Activated naive CD8-positive, alpha-beta T cell treated with anti-CD3 and anti-CD28 coated beads, Interleukin-2, amount 50 U/mL, for 16 hours (primary cell): ENCODE measurements around the gene KRTAP10-2.
"Not testable (repeated sequence)": the region's sequence is repeated elsewhere in the genome, so short reads cannot be mapped to it uniquely, and the experiment has no call there.

Experiments used
- DNase-seq: peaks from one replicate; pipeline ENCODE4 v3.0.0-alpha.2; 2020; ENCODE audit warnings: low read depth, low spot score

KRTAP10-2 gene, protein sequence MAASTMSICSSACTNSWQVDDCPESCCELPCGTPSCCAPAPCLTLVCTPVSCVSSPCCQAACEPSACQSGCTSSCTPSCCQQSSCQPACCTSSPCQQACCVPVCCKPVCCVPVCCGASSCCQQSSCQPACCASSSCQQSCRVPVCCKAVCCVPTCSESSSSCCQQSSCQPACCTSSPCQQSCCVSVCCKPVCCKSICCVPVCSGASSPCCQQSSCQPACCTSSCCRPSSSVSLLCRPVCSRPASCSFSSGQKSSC

GRCh38 chr21:44551340-44551961 is at the start of gene KRTAP10-2:
Gene KRTAP10-2 (minus strand): TSS chr21:44551505. CDS start chr21:44551458, 47 bp downstream.
- DNase-seq: no peak

DNA sequence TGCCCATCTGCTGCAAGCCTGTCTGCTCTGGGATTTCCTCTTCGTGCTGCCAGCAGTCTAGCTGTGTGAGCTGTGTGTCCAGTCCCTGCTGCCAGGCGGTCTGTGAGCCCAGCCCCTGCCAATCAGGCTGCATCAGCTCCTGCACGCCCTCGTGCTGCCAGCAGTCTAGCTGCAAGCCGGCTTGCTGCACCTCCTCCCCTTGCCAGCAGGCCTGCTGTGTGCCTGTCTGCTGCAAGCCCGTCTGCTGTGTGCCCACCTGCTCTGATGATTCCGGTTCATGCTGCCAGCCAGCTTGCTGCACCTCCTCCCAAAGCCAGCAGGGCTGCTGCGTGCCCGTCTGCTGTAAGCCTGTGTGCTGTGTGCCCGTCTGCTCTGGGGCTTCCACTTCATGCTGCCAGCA is 49.8 kb upstream of the KRTAP10-2 start:
- not testable (repeated sequence) for DNase-seq

DNA sequence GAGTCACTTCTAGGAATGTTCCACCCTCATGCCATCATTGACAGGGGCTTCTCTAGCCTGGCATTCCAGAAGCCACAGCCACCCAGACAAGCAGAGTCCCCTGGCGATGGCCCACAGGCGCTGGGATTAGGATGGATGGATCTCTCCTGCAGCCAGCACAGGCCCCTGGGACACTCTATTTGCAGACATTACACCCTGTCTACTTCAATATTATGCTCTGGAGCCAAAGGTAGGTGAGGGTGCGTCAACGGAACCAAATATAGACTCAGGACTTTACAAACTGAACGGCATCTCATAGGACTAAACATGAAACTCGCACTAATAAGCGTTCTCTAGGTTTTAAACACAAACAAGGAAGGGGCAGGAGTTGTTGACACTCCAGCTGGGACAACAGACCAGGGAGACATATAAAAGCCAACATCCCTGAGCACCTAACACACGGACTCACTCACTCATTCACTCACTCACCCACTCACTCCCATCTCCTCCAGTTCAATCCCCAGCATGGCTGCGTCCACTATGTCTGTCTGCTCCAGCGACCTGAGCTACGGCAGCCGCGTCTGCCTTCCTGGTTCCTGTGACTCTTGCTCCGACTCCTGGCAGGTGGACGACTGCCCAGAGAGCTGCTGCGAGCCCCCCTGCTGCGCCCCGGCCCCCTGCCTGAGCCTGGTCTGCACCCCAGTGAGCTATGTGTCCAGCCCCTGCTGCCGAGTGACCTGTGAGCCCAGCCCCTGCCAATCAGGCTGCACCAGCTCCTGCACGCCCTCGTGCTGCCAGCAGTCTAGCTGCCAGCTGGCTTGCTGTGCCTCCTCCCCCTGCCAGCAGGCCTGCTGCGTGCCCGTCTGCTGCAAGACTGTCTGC is 49.0 kb upstream of the KRTAP10-2 start, which contains the start of gene KRTAP10-7:
KRTAP10-7 (plus strand) TSS at position 480 of the 861 bp plus-strand sequence; CDS start at position 505, 25 bp downstream.
- DNase-seq: not testable (repeated sequence)

DNA sequence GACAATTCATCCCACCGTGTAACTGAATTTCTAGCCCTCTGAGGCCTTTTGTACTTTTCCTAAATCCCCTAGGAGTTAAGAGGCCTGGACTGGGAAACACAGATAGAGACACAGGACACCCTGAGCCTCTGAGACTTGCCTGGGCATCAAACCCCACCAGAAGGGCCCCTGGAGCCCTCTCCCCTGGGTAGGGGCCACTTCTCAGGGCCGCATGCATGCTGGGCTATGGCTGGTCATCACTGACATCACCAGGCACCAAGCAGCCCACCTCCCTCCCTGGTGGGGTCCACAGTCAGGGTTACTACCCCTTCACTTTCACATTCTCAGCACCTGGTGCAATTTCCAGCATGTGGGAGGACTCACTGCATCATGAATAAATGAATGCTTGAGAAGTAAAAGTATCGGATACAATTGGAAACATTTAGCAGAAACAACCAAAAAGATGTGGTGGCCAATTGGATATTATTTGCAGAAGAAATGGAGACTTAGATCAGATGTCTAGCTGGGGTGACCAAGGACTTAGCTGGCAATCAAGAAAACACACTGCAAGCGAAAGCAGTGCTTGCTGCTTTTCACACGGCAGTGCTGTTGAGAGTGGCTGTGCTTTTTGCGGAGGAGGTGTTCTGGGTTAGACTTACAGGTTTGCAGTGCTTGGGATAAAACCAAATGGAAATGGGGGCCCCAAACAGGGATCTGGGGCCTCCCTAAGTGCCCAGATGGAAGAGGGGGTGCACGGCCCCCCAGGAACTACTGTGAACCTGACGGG is 48.1 kb upstream of the KRTAP10-2 start:
- no peak for DNase-seq

- no peak for DNase-seq
Measured at GRCh38 chr21:44598061-44598460, 46.8 kb upstream of the KRTAP10-2 start.

GRCh38 chr21:44596068-44596725 is 44.9 kb upstream of the KRTAP10-2 start:
- no peak for DNase-seq

- DNase-seq: no peak
Measured at GRCh38 chr21:44595524-44595923, 44.2 kb upstream of the KRTAP10-2 start.

DNA sequence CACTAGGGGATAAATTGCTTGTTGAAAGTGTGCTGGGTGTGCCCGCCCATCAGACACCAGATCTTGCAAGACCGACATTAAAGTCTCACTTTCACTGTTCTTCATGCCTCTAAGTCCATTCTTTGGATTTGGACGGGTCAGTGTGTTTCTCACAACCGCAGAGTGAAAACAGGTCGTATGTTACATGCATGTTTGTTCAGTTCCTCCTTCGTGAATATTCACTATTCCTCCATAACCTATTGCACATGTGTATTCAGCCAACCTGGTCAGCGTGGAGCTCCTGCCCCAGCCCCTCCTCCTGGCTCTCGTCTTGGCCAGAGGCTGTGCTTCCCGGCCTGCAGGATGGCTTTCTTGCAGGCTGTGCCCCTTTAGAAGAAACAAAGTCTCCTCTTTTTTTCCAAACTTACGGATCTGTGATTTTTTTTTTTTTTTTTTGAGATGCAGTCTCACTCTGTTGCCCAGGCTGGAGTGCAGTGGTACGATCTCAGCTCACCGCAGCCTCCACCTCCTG is 43.2 kb upstream of the KRTAP10-2 start:
- no peak for DNase-seq

GRCh38 chr21:44593598-44594405 is 42.5 kb upstream of the KRTAP10-2 start:
- DNase-seq: no peak

- DNase-seq: no peak
Measured at GRCh38 chr21:44592446-44593311, 41.4 kb upstream of the KRTAP10-2 start, which contains the start of gene KRTAP10-6. Gene KRTAP10-6 (minus strand): TSS chr21:44592505. CDS start chr21:44592484, 21 bp downstream.

DNA sequence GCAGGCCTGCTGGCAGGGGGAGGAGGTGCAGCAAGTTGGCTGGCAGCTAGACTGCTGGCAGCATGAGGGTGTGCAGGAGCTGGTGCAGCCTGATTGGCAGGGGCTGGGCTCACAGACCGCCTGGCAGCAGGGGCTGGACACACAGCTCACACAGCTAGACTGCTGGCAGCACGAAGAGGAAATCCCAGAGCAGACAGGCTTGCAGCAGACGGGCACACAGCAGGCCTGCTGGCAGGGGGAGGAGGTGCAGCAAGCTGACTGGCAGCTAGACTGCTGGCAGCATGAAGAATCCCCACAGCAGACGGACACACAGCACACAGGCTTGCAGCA is 40.5 kb upstream of the KRTAP10-2 start:
- not testable (repeated sequence) for DNase-seq

DNA sequence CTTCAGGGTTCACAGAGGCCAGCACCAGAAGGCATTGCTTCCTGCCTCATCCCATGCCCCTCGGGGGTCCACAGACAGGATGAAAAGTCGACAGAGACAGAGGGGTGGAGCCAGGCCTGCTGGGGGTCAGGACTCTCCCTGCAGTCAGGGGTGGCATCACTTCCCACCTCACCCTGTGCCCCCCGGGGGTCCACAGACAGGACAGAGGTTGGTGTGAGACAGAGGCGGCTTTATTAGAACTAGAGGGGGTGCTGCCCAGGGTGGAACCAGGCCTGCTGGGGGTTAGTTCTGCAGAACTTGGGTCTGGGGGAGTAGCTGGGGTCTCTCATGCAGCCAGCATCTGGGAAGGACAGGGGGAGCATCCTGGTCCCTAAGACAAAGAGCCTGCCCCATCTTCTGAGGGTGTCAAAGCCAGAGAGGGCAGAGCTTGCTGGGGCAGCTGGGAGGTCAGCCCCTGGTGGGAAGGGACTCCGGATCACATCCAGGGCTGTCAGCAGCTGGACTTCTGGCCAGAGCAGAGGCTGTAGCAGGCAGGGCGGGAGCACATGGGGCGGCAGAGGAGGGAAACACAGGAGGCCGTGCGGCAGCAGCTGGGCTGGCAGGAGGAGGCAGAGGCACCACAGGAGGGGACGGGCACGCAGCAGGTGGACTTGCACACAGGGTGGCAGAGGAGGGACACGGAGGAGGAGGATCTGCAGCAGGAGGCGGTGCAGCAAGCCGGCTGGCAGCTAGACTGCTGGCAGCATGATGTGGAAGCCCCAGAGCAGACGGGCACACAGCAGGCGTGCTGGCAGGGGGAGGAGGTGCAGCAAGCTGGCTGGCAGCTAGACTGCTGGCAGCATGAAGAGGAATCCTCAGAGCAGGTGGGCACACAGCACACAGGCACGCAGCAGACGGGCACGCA is 39.8 kb upstream of the KRTAP10-2 start:
- not testable (repeated sequence) for DNase-seq

GRCh38 chr21:44590311-44590721 is 39.0 kb upstream of the KRTAP10-2 start:
- no peak for DNase-seq

DNA sequence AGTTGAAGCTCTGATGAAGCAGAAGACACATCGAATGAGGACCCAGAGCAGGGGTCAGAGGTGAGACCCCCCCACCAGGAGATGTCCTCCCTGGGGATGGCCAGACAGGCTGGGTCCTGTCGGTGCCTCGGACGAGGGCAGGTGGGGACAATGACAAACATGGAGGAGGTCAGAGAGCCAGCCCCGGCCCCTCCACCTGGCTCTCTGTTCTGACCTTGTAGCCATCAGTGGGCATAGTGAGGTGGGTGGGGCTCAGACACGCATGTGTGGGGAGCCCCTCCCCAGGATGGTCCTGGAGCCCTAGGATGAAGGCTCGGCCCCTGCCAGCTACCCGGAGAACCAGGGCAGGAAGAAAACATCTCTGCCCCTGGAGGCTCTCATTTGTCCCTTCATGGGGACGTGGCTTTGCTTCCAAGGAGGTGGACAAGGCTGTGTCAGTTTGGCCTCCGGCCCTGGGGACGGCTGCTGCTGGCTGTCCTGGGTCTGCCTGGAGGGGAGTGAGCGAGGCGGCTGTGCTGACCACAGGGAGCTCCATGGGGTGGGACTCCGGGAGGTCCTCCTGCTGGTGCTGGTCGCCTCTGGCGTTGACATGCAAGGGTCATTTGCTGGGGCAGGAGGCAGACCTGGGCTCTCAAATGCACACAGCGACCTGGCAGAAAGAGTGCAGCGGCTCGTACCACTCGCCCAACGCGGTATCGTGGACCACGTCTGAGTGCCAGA is 38.4 kb upstream of the KRTAP10-2 start:
- no peak for DNase-seq

DNA sequence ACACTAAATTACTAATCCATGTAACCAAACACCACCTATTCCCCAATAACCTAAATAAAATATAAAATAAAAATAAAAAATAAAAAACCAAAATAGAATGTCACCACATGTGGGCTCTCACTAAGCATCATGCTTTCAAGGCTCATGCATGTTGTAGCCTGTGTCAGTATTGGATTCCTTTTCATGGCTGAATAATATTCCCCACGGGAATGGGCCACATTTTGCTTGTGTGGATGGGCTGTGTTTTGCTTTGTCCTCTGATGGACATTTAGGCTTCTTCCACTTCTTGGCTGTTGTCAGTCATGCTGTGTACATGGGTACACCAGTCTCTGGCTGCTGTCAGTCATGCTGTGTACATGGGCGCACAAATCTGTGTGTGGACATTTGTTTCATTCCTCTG is 37.8 kb upstream of the KRTAP10-2 start:
- DNase-seq: no peak

DNA sequence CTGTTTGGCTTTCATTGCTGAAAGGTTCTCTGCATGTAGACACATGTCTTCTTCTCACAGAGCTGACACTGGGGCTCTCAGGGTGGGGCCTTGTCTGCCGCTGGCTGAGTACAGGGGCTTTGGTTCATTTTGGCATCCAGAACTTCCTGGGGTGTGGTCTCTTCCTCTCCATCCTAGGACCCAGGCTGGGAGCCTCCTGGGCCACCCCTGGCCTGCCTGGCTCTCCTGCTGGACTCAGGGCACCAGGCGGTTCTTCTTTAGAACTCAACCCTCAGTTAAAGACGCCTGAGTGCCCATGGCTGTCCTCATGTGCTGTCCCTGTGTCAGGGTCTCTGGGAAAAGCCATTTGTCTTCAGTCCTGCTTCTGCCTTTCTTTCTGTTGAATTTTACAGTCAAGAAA is 34.6 kb upstream of the KRTAP10-2 start:
- no peak for DNase-seq

DNA sequence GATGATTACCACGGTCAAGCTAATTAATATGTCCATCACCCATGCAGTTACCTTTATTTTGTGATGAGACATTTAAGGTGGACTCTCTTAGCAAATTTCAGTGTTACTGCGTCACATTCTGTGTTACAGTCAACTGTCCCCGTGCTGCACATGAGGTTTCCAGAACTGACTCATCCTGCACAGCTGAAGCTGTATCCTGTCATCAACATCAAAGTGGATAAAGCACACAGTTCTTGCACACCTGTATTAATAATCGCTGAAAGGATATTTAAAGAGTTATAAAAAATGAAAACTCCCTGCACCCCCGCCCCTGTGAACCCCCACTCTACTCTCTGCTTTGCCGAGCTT is 32.5 kb upstream of the KRTAP10-2 start:
- no peak for DNase-seq
